A549 (cell line): ENCODE measurements around the gene NCAM2. TPM values are rescaled to one million over a fixed set of nuclear protein-coding genes. Genes with fewer than 3 reads are reported as not detected.

Experiments used
- ATAC-seq, 2 experiments: fragments of 200-7000 bp in 1 of 2; fragments of >200 bp in 1 of 2; cut with Nextera tagmentation in 1 of 2; cut with Tn5 transposase in 1 of 2; 3 replicates each; pipeline versions ENCODE4 v1.8.0 to v1.9.1; 2018 to 2020; ENCODE audit warnings: mild to moderate bottlenecking in 1 of 2, moderate library complexity in 1 of 2
- CTCF ChIA-PET: fragments of 300-600 bp; sonication (Branson Sonifier 250); formaldehyde crosslinking; extraction: SDS; loops from one replicate; lab custom pipeline; 2021; ENCODE audit warnings: antibody characterized with exemption, inconsistent platforms; lab: Yijun Ruan, JAX
- POLR2A ChIA-PET: fragments of 350-600 bp; formaldehyde crosslinking; extraction: SDS; loops from one replicate; lab custom pipeline; 2021; ENCODE audit warnings: antibody characterized with exemption, inconsistent platforms; lab: Yijun Ruan, JAX
- DNase-seq, 2 experiments: peaks; one replicate each; pipeline versions ENCODE4 v3.0.0 to v3.0.0-alpha.2; 2011 to 2016; ENCODE audit warnings: low read depth in 1 of 2, low spot score in 1 of 2
- FAIRE-seq: peaks from 2 replicates; lab custom pipeline; 2011; peaks lifted over from hg19 to GRCh38; lab: Jason Lieb, UNC
- H3K27ac ChIP-seq, 2 experiments: fragments of >200 bp; sonication (Bioruptor Twin); formaldehyde crosslinking; 3 replicates each; pipeline ENCODE4 v1.5.1; 2016 to 2017
- H3K4me1 ChIP-seq: fragments of >200 bp; sonication (Bioruptor Twin); formaldehyde crosslinking; 3 replicates; pipeline ENCODE4 v1.6.1; 2016
- H3K4me2 ChIP-seq: fragments of >200 bp; sonication (Bioruptor Twin); formaldehyde crosslinking; 3 replicates; pipeline ENCODE4 v1.6.1; 2016
- H3K4me3 ChIP-seq: fragments of >200 bp; sonication (Bioruptor Twin); formaldehyde crosslinking; 3 replicates; pipeline ENCODE4 v1.5.1; 2016
- H3K9me3 ChIP-seq: fragments of >200 bp; sonication (Bioruptor Twin); formaldehyde crosslinking; 3 replicates; pipeline ENCODE4 v1.6.1; 2016
- CBX2 ChIP-seq: fragments of 200-600 bp; sonication (generic); IDR thresholded peaks from 2 replicates; pipeline ENCODE4 v1.6.1; 2016; ENCODE audit warnings: low read depth, mild to moderate bottlenecking, borderline replicate concordance
- CEBPB ChIP-seq, 2 experiments: fragments of >200 bp in 1 of 2; sonication (Bioruptor Twin) in 1 of 2; formaldehyde crosslinking in 1 of 2; IDR thresholded peaks; 2 replicates each; pipeline ENCODE4 v1.6.1; 2012 to 2016
- CHD2 ChIP-seq: fragments of 150-350 bp; IDR thresholded peaks from 2 replicates; pipeline ENCODE4 v1.6.1; 2014; ENCODE audit warnings: low read length; ENCODE audit not compliant: partially characterized antibody
- CTCF ChIP-seq: fragments of >200 bp; sonication (Bioruptor Twin); formaldehyde crosslinking; IDR thresholded peaks from 3 replicates; pipeline ENCODE4 v1.5.1; 2016
- ELK1 ChIP-seq: fragments of 150-350 bp; IDR thresholded peaks from 2 replicates; pipeline ENCODE4 v1.6.1; 2014; ENCODE audit warnings: low read depth, mild to moderate bottlenecking, low read length
- ESRRA ChIP-seq: fragments of 150-350 bp; IDR thresholded peaks from 2 replicates; pipeline ENCODE4 v1.6.1; 2014; ENCODE audit warnings: mild to moderate bottlenecking, low read length, borderline replicate concordance
- HOXA7 ChIP-seq: fragments of 250-450 bp; sonication (Bioruptor Pico); IDR thresholded peaks from 2 replicates; pipeline ENCODE4 v1.5.0; 2020; ENCODE audit warnings: mild to moderate bottlenecking, moderate library complexity
- JUNB ChIP-seq: fragments of >200 bp; sonication (Bioruptor Twin); formaldehyde crosslinking; IDR thresholded peaks from 2 replicates; pipeline ENCODE4 v1.6.1; 2016
- KDM1A ChIP-seq: fragments of 200-600 bp; sonication (generic); IDR thresholded peaks from 2 replicates; pipeline ENCODE4 v1.6.1; 2016; ENCODE audit warnings: low read depth, mild to moderate bottlenecking
- RFX5 ChIP-seq: fragments of 450-650 bp; IDR thresholded peaks from 2 replicates; pipeline ENCODE4 v1.7.1; 2014; ENCODE audit warnings: antibody characterized with exemption, mild to moderate bottlenecking, moderate library complexity
- SMC3 ChIP-seq: fragments of >200 bp; sonication (Bioruptor Twin); formaldehyde crosslinking; IDR thresholded peaks from 3 replicates; pipeline ENCODE4 v1.6.1; 2018; ENCODE audit warnings: inconsistent platforms
- TFCP2L1 ChIP-seq: fragments of 250-450 bp; sonication (Bioruptor Pico); IDR thresholded peaks from 2 replicates; pipeline ENCODE4 v1.5.0; 2021; ENCODE audit warnings: mild to moderate bottlenecking
- TP53 ChIP-seq: fragments of 250-450 bp; sonication (Bioruptor Pico); IDR thresholded peaks from 2 replicates; pipeline ENCODE4 v1.5.0; 2021; ENCODE audit warnings: mild to moderate bottlenecking, moderate library complexity
- ZNF302 ChIP-seq: fragments of 250-450 bp; sonication (Bioruptor Pico); IDR thresholded peaks from 2 replicates; pipeline ENCODE4 v1.9.0; 2021; ENCODE audit warnings: inconsistent platforms, mild to moderate bottlenecking, moderate library complexity
- WGBS: methylation state at CpG from one replicate; pipeline ENCODE4 v1.1.6; 2017; ENCODE audit errors: missing lambda C conversion rate; 5-methylcytosine and 5-hydroxymethylcytosine counted together
- polyA plus RNA-seq, 4 experiments: library from polyadenylated mRNA; depleted of rRNA in 3 of 4; stranded (reverse); fragments of >200 nt; fragmentation: RNase III in 1 of 4; extraction: RNeasy Plus Mini Kit Qiagen cat#74134 plus additional on column Dnase treatment in 1 of 4; gene quantifications; 2 replicates in 3 of 4; 3 replicates in 1 of 4; pipeline ENCODE4 v1.2.3, GENCODE V29; 2011 to 2017
- TF ChIP-seq, protein P1 (sequence below): fragments of 250-450 bp; sonication (Bioruptor Pico); IDR thresholded peaks from 2 replicates; pipeline ENCODE4 v1.5.0; 2021; ENCODE audit warnings: mild to moderate bottlenecking, moderate library complexity, borderline replicate concordance

The NCAM2 gene
- polyA plus RNA-seq, 2 of the 4 experiments (the other 2 are of a cell fraction): not detected

DNA sequence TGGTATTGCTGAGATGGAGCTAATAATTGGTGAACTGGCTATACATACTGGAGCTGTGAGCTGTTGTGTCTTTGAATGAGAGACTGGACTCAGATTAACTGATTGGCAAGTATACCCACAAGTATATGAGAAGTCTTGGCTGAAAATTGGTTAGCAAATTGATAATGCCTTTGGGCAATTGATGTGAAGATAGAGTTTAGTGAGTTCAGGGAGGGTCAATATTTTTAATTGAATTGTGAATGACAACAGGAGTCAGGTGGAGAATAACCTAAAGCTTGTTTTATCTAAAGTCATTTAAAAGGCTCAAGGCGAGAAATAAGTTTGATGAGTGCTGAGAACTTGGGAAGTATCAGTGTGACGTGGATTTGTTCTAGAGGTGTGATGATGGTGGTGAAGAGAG is 27.5 kb downstream of the NCAM2 start:
- ATAC-seq: no peak
- no peak for FAIRE-seq
- WGBS: 0% methylated on average over 2 of the region's 2 CpGs

DNA sequence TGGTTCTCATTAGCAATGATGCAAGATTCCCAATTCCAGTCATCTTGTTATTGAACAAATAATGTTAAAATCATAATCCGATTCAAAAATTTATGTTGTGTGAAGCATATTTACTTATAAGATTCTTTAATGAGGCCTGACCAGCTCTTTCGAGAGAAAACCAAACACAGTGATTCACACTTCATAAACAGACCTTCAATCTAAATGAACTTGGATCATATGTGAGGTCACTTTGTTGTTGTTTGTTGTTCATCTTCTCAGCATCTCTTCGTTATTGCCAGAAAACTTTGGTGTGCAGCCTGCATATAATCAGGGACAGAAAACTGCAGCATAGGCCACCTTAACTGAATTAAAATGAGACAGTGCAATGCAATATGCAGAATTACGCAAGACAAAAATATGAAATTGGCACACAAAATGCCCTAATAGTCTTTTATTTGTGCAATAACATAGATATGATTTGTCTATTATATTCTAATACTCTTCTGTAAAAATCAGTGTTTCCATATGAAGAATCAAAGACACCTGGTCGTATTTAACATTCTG is 30.1 kb downstream of the NCAM2 start:
- ATAC-seq (no peak), FAIRE-seq (no peak), DNase-seq (no peak)
- 5% methylated on average over 5 of the region's 5 CpGs for WGBS
- no peaks in the 10 kb centered on the region for H3K9me3 ChIP-seq
- no peak overlapping the region for H3K4me3 ChIP-seq
- H3K4me1 ChIP-seq: no peaks in the 10 kb centered on the region
- no peak overlapping the region for H3K27ac ChIP-seq
- no peak for TF ChIP-seq CHD2
- no peak for TF ChIP-seq ELK1
- TF ChIP-seq, protein P1, sequence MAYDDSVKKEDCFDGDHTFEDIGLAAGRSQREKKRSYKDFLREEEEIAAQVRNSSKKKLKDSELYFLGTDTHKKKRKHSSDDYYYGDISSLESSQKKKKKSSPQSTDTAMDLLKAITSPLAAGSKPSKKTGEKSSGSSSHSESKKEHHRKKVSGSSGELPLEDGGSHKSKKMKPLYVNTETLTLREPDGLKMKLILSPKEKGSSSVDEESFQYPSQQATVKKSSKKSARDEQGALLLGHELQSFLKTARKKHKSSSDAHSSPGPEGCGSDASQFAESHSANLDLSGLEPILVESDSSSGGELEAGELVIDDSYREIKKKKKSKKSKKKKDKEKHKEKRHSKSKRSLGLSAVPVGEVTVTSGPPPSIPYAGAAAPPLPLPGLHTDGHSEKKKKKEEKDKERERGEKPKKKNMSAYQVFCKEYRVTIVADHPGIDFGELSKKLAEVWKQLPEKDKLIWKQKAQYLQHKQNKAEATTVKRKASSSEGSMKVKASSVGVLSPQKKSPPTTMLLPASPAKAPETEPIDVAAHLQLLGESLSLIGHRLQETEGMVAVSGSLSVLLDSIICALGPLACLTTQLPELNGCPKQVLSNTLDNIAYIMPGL (CRISPR knock-in tag): no peak
- no peak for TF ChIP-seq CBX2
- no peak for TF ChIP-seq JUNB
- no peak for TF ChIP-seq CEBPB (IDR thresholded peaks at IDR 0.05)
- no peak for TF ChIP-seq KDM1A
- no peak for TF ChIP-seq CTCF
- CTCF ChIA-PET: no interaction called here
- no peak overlapping the region for H3K4me2 ChIP-seq
- POLR2A ChIA-PET: no interaction called here

More for the DNA sequence above, 27.5 kb downstream of the NCAM2 start:
- no peaks in the 10 kb centered on the region for H3K4me1 ChIP-seq
- no peaks in the 10 kb centered on the region for H3K9me3 ChIP-seq
- H3K4me2 ChIP-seq: no peak overlapping the region
- no peak for DNase-seq
- ChIA-PET POLR2A (no interaction called here), CTCF (no interaction called here)
- TF ChIP-seq CTCF (no peak), RFX5 (no peak), ELK1 (no peak), ZNF302 (no peak), TP53 (CRISPR knock-in tag) (no peak)
- H3K4me3 ChIP-seq: no peak overlapping the region
- H3K27ac ChIP-seq: no peak overlapping the region

DNA sequence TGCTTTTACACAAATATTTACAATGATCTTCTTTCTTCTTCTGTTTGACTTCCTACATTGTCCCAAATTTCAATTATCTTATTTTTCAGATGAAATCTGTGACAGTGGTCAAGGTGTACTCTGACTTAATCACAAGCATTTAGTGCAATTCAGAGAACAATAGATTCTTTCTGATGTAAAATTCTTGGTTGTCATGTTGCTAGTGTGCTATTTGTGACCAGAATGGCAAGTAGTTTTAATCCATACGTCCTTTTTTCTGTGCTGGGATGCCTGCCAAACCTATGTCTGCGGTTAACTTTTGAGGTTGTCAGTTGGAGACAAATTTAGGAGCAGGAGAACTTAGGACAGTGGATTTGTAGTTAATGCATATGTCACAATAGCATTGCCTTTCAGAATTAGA is 31.0 kb downstream of the NCAM2 start:
- no peak for FAIRE-seq
- Histone ChIP-seq H3K9me3 (no peaks in the 10 kb centered on the region), H3K4me2 (no peak overlapping the region), H3K4me3 (no peak overlapping the region), H3K27ac (no peak overlapping the region), H3K4me1 (no peaks in the 10 kb centered on the region)
- ChIA-PET POLR2A (no interaction called here), CTCF (no interaction called here)
- no peak for ATAC-seq
- WGBS: 6% methylated on average over 2 of the region's 2 CpGs
- DNase-seq: no peak
- TF ChIP-seq, protein P1 (CRISPR knock-in tag): no peak
- TF ChIP-seq TFCP2L1 (CRISPR knock-in tag): no peak
- no peak for TF ChIP-seq CBX2
- no peak for TF ChIP-seq HOXA7
- no peak for TF ChIP-seq SMC3
- TF ChIP-seq ESRRA: no peak
- no peak for TF ChIP-seq CEBPB (IDR thresholded peaks at IDR 0.05)
- TF ChIP-seq JUNB: no peak
